Caco-2 (cell line): ENCODE data around the gene DMAP1. TPM values are rescaled to one million over a fixed set of nuclear protein-coding genes. Genes with fewer than 3 reads are reported as not detected.

Source experiments
- BruUV-seq: library from RNA; stranded (reverse); fragments of 400-500 nt; replicated peaks from 2 replicates; lab custom pipeline; 2021; lab: Mats Ljungman, UMichigan
- CTCF ChIA-PET: fragments of 300-600 bp; sonication (Branson Sonifier 250); formaldehyde crosslinking; loops from one replicate; lab custom pipeline; 2022; ENCODE audit warnings: antibody characterized with exemption; lab: Charles Lee
- POLR2A ChIA-PET: fragments of 300-600 bp; sonication (Branson Sonifier 250); formaldehyde crosslinking; loops from one replicate; lab custom pipeline; 2022; ENCODE audit warnings: antibody characterized with exemption; lab: Charles Lee
- DNase-seq, 2 experiments: peaks; one replicate each; pipeline versions ENCODE4 v3.0.0 to v3.0.0-alpha.2; 2020 to 2022
- H3K27me3 ChIP-seq: replicated peaks from 2 replicates; pipeline ENCODE4 v1.6.0; 2011; ENCODE audit warnings: low read length; ENCODE audit not compliant: control insufficient read depth, insufficient read depth
- H3K36me3 ChIP-seq: 2 replicates; pipeline ENCODE4 v1.5.1; 2011; ENCODE audit warnings: low read length; ENCODE audit not compliant: control insufficient read depth, insufficient read depth
- H3K4me1 ChIP-seq: fragments of 250-450 bp; sonication (Bioruptor Pico); 2 replicates; pipeline ENCODE4 v1.5.1; 2020; ENCODE audit warnings: mild to moderate bottlenecking
- H3K4me3 ChIP-seq: 2 replicates; pipeline ENCODE4 v1.5.1; 2011; ENCODE audit warnings: low read depth, mild to moderate bottlenecking, control low read depth, low read length
- H3K9me3 ChIP-seq: fragments of 250-450 bp; sonication (Bioruptor Pico); 2 replicates; pipeline ENCODE4 v1.5.1; 2020; ENCODE audit warnings: mild to moderate bottlenecking, moderate library complexity
- H3K27ac Mint-ChIP-seq: one replicate; pipeline ENCODE4 v1.8.0; 2022; ENCODE audit warnings: mixed read lengths; ENCODE audit not compliant: unreplicated experiment
- H3K27me3 Mint-ChIP-seq: one replicate; pipeline ENCODE4 v1.8.0; 2022; ENCODE audit warnings: mixed read lengths; ENCODE audit not compliant: insufficient read depth, unreplicated experiment
- H3K36me3 Mint-ChIP-seq: one replicate; pipeline ENCODE4 v1.8.0; 2022; ENCODE audit warnings: mild to moderate bottlenecking, mixed read lengths; ENCODE audit not compliant: insufficient read depth, unreplicated experiment
- H3K4me1 Mint-ChIP-seq: one replicate; pipeline ENCODE4 v1.8.0; 2022; ENCODE audit warnings: low read depth, mixed read lengths; ENCODE audit not compliant: unreplicated experiment
- H3K4me3 Mint-ChIP-seq: one replicate; pipeline ENCODE4 v1.8.0; 2022; ENCODE audit warnings: mild to moderate bottlenecking, moderate library complexity, mixed read lengths; ENCODE audit not compliant: unreplicated experiment
- H3K9me3 Mint-ChIP-seq: one replicate; pipeline ENCODE4 v1.8.0; 2022; ENCODE audit warnings: mixed read lengths; ENCODE audit not compliant: unreplicated experiment
- CTCF ChIP-seq, 2 experiments: fragments of 200-600 bp in 1 of 2; IDR thresholded peaks; 1 replicate in 1 of 2; 2 replicates in 1 of 2; pipeline versions ENCODE4 v1.5.1 to v1.8.0; 2011 to 2022; ENCODE audit warnings: antibody characterized with exemption in 1 of 2, control low read depth in 1 of 2, inconsistent platforms in 1 of 2, low read depth in 1 of 2, low read length in 1 of 2, mild to moderate bottlenecking in 1 of 2, moderate library complexity in 1 of 2; ENCODE audit not compliant: insufficient read depth in 1 of 2, severe bottlenecking in 1 of 2, unreplicated experiment in 1 of 2
- intact Hi-C: fragments of 100-400 bp; cut with micrococcal nuclease; formaldehyde crosslinking; loops from one replicate; pipeline ENCODE4 v1.10.0; 2022; ENCODE audit not compliant: unreplicated experiment
- total RNA-seq: library from RNA; stranded (reverse); gene quantifications from 2 replicates; pipeline ENCODE4 v1.2.3, GENCODE V29; 2022

Gene DMAP1
- total RNA-seq, 1 experiment from 2014 or later = 40.4 TPM

- no peaks in the 10 kb centered on the region for H3K27me3 Mint-ChIP-seq
- Histone ChIP-seq H3K9me3 (no peaks in the 10 kb centered on the region), H3K36me3 (no peaks in the 10 kb centered on the region), H3K4me1 (no peaks in the 10 kb centered on the region), H3K27me3 (no peaks in the 10 kb centered on the region), H3K4me3 (no peak overlapping the region)
- TF ChIP-seq CTCF (IDR thresholded peaks at IDR 0.05; ENCODE audit: insufficient read depth in 1 of 2, low read depth in 1 of 2, low read length in 1 of 2, severe bottlenecking in 1 of 2, unreplicated experiment in 1 of 2) = no peak
- POLR2A ChIA-PET = no interaction called here
- BruUV-seq = no TSS peak
- H3K9me3 Mint-ChIP-seq = no peaks in the 10 kb centered on the region
- H3K36me3 Mint-ChIP-seq = no peaks in the 10 kb centered on the region
- CTCF ChIA-PET = no interaction called here
- no peak overlapping the region for H3K27ac Mint-ChIP-seq
- H3K4me3 Mint-ChIP-seq = no peak overlapping the region
- H3K4me1 Mint-ChIP-seq = no peaks in the 10 kb centered on the region
- no peak for DNase-seq
- intact Hi-C loops = no loop called here
These were observed 17.5 kb downstream of the DMAP1 start for GRCh38 chr1:44230796-44231195.

- no peaks in the 10 kb centered on the region for H3K4me1 ChIP-seq
- Mint-ChIP-seq H3K36me3 (no peaks in the 10 kb centered on the region), H3K9me3 (no peaks in the 10 kb centered on the region), H3K27me3 (no peaks in the 10 kb centered on the region), H3K27ac (no peak overlapping the region), H3K4me3 (no peak overlapping the region), H3K4me1 (no peaks in the 10 kb centered on the region)
- H3K4me3 ChIP-seq = no peak overlapping the region
- ChIA-PET CTCF (no interaction called here), POLR2A (no interaction called here)
- no peaks in the 10 kb centered on the region for H3K9me3 ChIP-seq
- BruUV-seq = no TSS peak
- 0 out of 2 replicates have a peak, but pooled peaks cover 1% of the 10 kb centered on the region for H3K36me3 ChIP-seq
- no peak for DNase-seq
- intact Hi-C loops = no loop called here
- H3K27me3 ChIP-seq = no peaks in the 10 kb centered on the region
- TF ChIP-seq CTCF (IDR thresholded peaks at IDR 0.05; ENCODE audit: insufficient read depth in 1 of 2, low read depth in 1 of 2, low read length in 1 of 2, severe bottlenecking in 1 of 2, unreplicated experiment in 1 of 2) = no peak
These were observed 20.3 kb downstream of the DMAP1 start for GRCh38 chr1:44233593-44233992.

GRCh38 chr1:44235808-44236207 is 22.5 kb downstream of the DMAP1 start:
- POLR2A ChIA-PET = no interaction called here
- BruUV-seq = no TSS peak
- Histone ChIP-seq H3K4me1 (no peaks in the 10 kb centered on the region), H3K9me3 (no peaks in the 10 kb centered on the region), H3K4me3 (no peak overlapping the region), H3K36me3 (0 out of 2 replicates have a peak, but pooled peaks cover 1% of the 10 kb centered on the region), H3K27me3 (no peaks in the 10 kb centered on the region)
- Mint-ChIP-seq H3K9me3 (no peaks in the 10 kb centered on the region), H3K27me3 (no peaks in the 10 kb centered on the region), H3K4me1 (no peaks in the 10 kb centered on the region), H3K4me3 (no peak overlapping the region), H3K27ac (no peak overlapping the region), H3K36me3 (no peaks in the 10 kb centered on the region)
- DNase-seq = no peak
- CTCF ChIA-PET = no interaction called here
- intact Hi-C loops = no loop called here
- no peak for TF ChIP-seq CTCF (IDR thresholded peaks at IDR 0.05; ENCODE audit: insufficient read depth in 1 of 2, low read depth in 1 of 2, low read length in 1 of 2, severe bottlenecking in 1 of 2, unreplicated experiment in 1 of 2)
